SK-N-SH treated with all-trans-retinoic acid at 6 μM for 48 hours (cell line): ENCODE measurements around the gene POT1.
A peak's percentile ranks its signal among the peaks of the same experiment; 100 is the strongest.

Experiments
- ATAC-seq: fragments of 200-7000 bp; cut with Tn5 transposase; 3 replicates; pipeline ENCODE4 v1.9.1; 2020; ENCODE audit warnings: mild to moderate bottlenecking, moderate library complexity
- ARNTL ChIP-seq: fragments of 450-650 bp; formaldehyde crosslinking; IDR thresholded peaks from 2 replicates; pipeline ENCODE4 v1.5.0; 2020; ENCODE audit warnings: low read depth, mild to moderate bottlenecking, moderate library complexity, borderline replicate concordance
- CREB5 ChIP-seq: fragments of 250-450 bp; sonication (Bioruptor Pico); IDR thresholded peaks from 2 replicates; pipeline ENCODE4 v1.5.1; 2020; ENCODE audit warnings: low read depth, mild to moderate bottlenecking, moderate library complexity
- CSRNP3 ChIP-seq: fragments of 250-450 bp; sonication (Bioruptor Pico); IDR thresholded peaks from 2 replicates; pipeline ENCODE4 v1.5.1; 2021; ENCODE audit warnings: mild to moderate bottlenecking, moderate library complexity
- GLIS3 ChIP-seq: fragments of 250-450 bp; sonication (Bioruptor Pico); IDR thresholded peaks from 2 replicates; pipeline ENCODE4 v1.5.0; 2020; ENCODE audit warnings: mild to moderate bottlenecking, moderate library complexity
- ISL1 ChIP-seq: fragments of 250-450 bp; sonication (Bioruptor Pico); IDR thresholded peaks from 2 replicates; pipeline ENCODE4 v2.1.2; 2022; ENCODE audit warnings: mild to moderate bottlenecking, moderate library complexity
- OSR1 ChIP-seq: fragments of 250-450 bp; sonication (Bioruptor Pico); IDR thresholded peaks from 2 replicates; pipeline ENCODE4 v1.8.0; 2022; ENCODE audit warnings: moderate library complexity, mild to moderate bottlenecking, inconsistent platforms
- POU6F1 ChIP-seq: fragments of 250-450 bp; sonication (Bioruptor Pico); IDR thresholded peaks from 2 replicates; pipeline ENCODE4 v1.8.0; 2021; ENCODE audit warnings: low read depth, mild to moderate bottlenecking, moderate library complexity, borderline replicate concordance
- PPARA ChIP-seq: fragments of 250-450 bp; sonication (Bioruptor Pico); IDR thresholded peaks from 2 replicates; pipeline ENCODE4 v1.5.0; 2020; ENCODE audit warnings: mild to moderate bottlenecking, borderline replicate concordance
- RARB ChIP-seq: fragments of 250-450 bp; sonication (Bioruptor Pico); IDR thresholded peaks from 2 replicates; pipeline ENCODE4 v1.8.0; 2021; ENCODE audit warnings: mild to moderate bottlenecking, moderate library complexity
- SNAI2 ChIP-seq: fragments of 250-450 bp; sonication (Bioruptor Pico); IDR thresholded peaks from 2 replicates; pipeline ENCODE4 v1.5.0; 2020; ENCODE audit warnings: mild to moderate bottlenecking, moderate library complexity
- TOX ChIP-seq: fragments of 250-450 bp; sonication (Bioruptor Pico); IDR thresholded peaks from 2 replicates; pipeline ENCODE4 v1.8.0; 2021; ENCODE audit warnings: mild to moderate bottlenecking, moderate library complexity, borderline replicate concordance
- TSHZ2 ChIP-seq: fragments of 250-450 bp; sonication (Bioruptor Pico); IDR thresholded peaks from 2 replicates; pipeline ENCODE4 v1.5.0; 2020; ENCODE audit warnings: mild to moderate bottlenecking, moderate library complexity
- ZC3H10 ChIP-seq: fragments of 250-450 bp; sonication (Bioruptor Pico); IDR thresholded peaks from 2 replicates; pipeline ENCODE4 v1.5.1; 2021; ENCODE audit warnings: mild to moderate bottlenecking, moderate library complexity
- ZFP3 ChIP-seq: fragments of 250-450 bp; sonication (Bioruptor Pico); IDR thresholded peaks from 2 replicates; pipeline ENCODE4 v1.5.0; 2020; ENCODE audit warnings: mild to moderate bottlenecking, moderate library complexity
- ZFP30 ChIP-seq: fragments of 450-650 bp; formaldehyde crosslinking; IDR thresholded peaks from 2 replicates; pipeline ENCODE4 v1.5.0; 2022; ENCODE audit warnings: mild to moderate bottlenecking, moderate library complexity
- ZNF565 ChIP-seq: fragments of 450-650 bp; formaldehyde crosslinking; conservative IDR thresholded peaks from 2 replicates; pipeline ENCODE4 v1.5.0; 2020; ENCODE audit warnings: low read depth, mild to moderate bottlenecking, moderate library complexity
- ZNF70 ChIP-seq: fragments of 450-650 bp; formaldehyde crosslinking; IDR thresholded peaks from 2 replicates; pipeline ENCODE4 v1.5.0; 2020; ENCODE audit warnings: mild to moderate bottlenecking, moderate library complexity
- ZNF8 ChIP-seq: fragments of 450-650 bp; formaldehyde crosslinking; IDR thresholded peaks from 2 replicates; pipeline ENCODE4 v1.5.0; 2020; ENCODE audit warnings: mild to moderate bottlenecking, moderate library complexity
- TF ChIP-seq, protein P1 (sequence below): fragments of 250-450 bp; sonication (Bioruptor Pico); IDR thresholded peaks from 2 replicates; pipeline ENCODE4 v1.8.0; 2020; ENCODE audit warnings: mild to moderate bottlenecking, moderate library complexity, borderline replicate concordance

The POT1 gene

GRCh38 chr7:124792002-124792401 is 137.6 kb downstream of the POT1 start:
- TF ChIP-seq ZFP3 (CRISPR knock-in tag): no peak
- peak; percentile 85 for TF ChIP-seq ISL1 (CRISPR knock-in tag)
- TF ChIP-seq CREB5 (CRISPR knock-in tag): peak; percentile 62; the same call in 1 of the 2 replicates
- TF ChIP-seq SNAI2 (CRISPR knock-in tag): 0 out of 2 replicates have a peak, but pooled peaks have one; percentile 47
- ATAC-seq: peak; percentile 28; the same call in 2 of the 3 replicates

- TF ChIP-seq PPARA (no peak), POU6F1 (CRISPR knock-in tag) (no peak), ZNF565 (no peak), CREB5 (CRISPR knock-in tag) (no peak), RARB (CRISPR knock-in tag) (no peak), TOX (no peak), CSRNP3 (CRISPR knock-in tag) (no peak), GLIS3 (CRISPR knock-in tag) (no peak), TSHZ2 (CRISPR knock-in tag) (no peak), ZNF8 (CRISPR knock-in tag) (no peak), ZFP30 (CRISPR knock-in tag) (no peak), ZFP3 (CRISPR knock-in tag) (no peak), ARNTL (CRISPR knock-in tag) (no peak), ZNF70 (CRISPR knock-in tag) (no peak), OSR1 (CRISPR knock-in tag) (no peak), ISL1 (CRISPR knock-in tag) (no peak), ZC3H10 (CRISPR knock-in tag) (no peak)
- TF ChIP-seq, protein P1, sequence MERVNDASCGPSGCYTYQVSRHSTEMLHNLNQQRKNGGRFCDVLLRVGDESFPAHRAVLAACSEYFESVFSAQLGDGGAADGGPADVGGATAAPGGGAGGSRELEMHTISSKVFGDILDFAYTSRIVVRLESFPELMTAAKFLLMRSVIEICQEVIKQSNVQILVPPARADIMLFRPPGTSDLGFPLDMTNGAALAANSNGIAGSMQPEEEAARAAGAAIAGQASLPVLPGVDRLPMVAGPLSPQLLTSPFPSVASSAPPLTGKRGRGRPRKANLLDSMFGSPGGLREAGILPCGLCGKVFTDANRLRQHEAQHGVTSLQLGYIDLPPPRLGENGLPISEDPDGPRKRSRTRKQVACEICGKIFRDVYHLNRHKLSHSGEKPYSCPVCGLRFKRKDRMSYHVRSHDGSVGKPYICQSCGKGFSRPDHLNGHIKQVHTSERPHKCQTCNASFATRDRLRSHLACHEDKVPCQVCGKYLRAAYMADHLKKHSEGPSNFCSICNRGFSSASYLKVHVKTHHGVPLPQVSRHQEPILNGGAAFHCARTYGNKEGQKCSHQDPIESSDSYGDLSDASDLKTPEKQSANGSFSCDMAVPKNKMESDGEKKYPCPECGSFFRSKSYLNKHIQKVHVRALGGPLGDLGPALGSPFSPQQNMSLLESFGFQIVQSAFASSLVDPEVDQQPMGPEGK (CRISPR knock-in tag): no peak
- TF ChIP-seq, all 23 proteins: peak for 0
- no peak for ATAC-seq
Measured at GRCh38 chr7:124791426-124791825, 138.2 kb downstream of the POT1 start.

DNA sequence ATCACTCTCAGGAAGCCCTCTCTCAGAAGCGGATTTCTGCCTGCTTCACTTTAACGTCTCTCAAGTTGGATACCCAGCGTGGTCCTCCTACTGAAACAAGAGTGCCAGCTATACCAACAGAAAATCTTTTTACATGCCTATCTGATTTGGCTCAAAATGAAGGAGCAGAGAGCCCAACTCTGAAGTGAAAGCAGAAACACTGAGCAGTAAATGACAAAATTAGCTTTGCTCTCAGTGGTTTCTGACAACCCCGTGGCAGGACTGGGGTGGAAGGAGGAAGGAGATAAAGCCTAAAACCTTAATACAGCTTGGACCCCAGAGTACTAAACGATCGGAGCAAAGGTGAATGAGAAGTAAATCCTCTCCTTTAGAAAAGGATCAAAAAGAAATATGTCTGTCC is 139.0 kb downstream of the POT1 start:
- TF ChIP-seq ZC3H10 (CRISPR knock-in tag): no peak
- TF ChIP-seq ISL1 (CRISPR knock-in tag): peak; percentile 6; the same call in 1 of the 2 replicates
- ATAC-seq: no peak
